GM12874 (cell line): ENCODE data around the gene PLSCR5.

Source experiments
- TF ChIP-seq, protein P1 (sequence below): IDR thresholded peaks from 2 replicates; pipeline ENCODE4 v1.5.1; 2011; ENCODE audit warnings: low read depth, mild to moderate bottlenecking, control low read depth, low read length, moderate library complexity; ENCODE audit not compliant: insufficient read depth

Gene PLSCR5

DNA sequence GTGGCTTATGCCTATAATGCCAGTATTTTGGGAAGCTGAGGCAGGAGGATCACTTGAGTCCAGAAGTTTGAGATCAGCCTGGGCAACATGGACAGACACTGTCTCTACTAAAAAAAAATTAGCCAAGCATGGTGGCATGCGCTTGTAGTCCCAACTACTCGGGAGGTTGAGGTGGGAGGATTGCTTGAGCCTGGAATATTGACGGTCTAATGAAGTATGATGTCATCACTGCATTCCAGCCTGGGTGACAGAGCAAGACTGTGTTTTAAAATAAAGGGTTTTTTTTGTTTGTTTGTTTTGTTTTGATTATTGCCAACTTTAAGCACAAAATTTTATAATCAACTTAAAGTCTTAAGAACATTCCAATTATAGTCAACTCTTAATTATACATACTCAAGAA, 67.5 kb downstream of the PLSCR5 start:
- TF ChIP-seq, protein P1, sequence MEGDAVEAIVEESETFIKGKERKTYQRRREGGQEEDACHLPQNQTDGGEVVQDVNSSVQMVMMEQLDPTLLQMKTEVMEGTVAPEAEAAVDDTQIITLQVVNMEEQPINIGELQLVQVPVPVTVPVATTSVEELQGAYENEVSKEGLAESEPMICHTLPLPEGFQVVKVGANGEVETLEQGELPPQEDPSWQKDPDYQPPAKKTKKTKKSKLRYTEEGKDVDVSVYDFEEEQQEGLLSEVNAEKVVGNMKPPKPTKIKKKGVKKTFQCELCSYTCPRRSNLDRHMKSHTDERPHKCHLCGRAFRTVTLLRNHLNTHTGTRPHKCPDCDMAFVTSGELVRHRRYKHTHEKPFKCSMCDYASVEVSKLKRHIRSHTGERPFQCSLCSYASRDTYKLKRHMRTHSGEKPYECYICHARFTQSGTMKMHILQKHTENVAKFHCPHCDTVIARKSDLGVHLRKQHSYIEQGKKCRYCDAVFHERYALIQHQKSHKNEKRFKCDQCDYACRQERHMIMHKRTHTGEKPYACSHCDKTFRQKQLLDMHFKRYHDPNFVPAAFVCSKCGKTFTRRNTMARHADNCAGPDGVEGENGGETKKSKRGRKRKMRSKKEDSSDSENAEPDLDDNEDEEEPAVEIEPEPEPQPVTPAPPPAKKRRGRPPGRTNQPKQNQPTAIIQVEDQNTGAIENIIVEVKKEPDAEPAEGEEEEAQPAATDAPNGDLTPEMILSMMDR = no peak

DNA sequence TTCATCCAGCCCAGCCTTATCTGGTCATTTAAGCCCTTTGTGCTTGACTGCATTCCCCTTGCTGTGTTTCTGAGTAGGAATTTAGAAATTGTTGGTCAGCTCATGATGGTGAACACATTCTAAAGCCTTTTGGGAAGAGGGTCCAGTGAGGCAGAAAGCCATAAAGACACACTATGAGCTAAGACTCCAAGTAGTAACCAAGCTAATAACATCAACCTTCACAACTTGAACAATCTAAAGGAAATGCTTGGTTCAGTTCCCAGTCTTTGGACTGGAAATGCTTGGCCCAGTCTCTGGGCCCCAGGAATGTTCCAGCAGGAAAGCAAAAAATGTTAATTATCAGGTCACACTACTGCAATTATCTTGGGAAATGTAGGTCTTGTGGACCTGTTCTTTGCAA, 68.5 kb downstream of the PLSCR5 start:
- TF ChIP-seq, protein P1 = no peak
